HG02885 (cell line): ENCODE results near the gene KIZ.

Experiments used
- ATAC-seq: cut with Tn5 transposase; IDR thresholded peaks from one replicate; pipeline ENCODE4 v1.9.1; 2021; ENCODE audit warnings: mild to moderate bottlenecking; ENCODE audit not compliant: unreplicated experiment, poor library complexity

KIZ gene

GRCh38 chr20:21219686-21220085, 93.8 kb downstream of the KIZ start:
- no peak for ATAC-seq

GRCh38 chr20:21224217-21224616, 98.3 kb downstream of the KIZ start:
- ATAC-seq, result no peak

- ATAC-seq, result no peak
These were observed 99.5 kb downstream of the KIZ start for GRCh38 chr20:21225215-21225947.

GRCh38 chr20:21228511-21228910, 102.6 kb downstream of the KIZ start:
- peak; percentile 97 for ATAC-seq

- ATAC-seq, result no peak
These were observed 103.3 kb downstream of the KIZ start for GRCh38 chr20:21229163-21229562.

GRCh38 chr20:21230220-21230619, 104.3 kb downstream of the KIZ start:
- no peak for ATAC-seq

GRCh38 chr20:21230686-21231085, 104.8 kb downstream of the KIZ start:
- ATAC-seq, result no peak

- ATAC-seq, result no peak
These were observed 106.8 kb downstream of the KIZ start for GRCh38 chr20:21232546-21233280.

GRCh38 chr20:21234324-21234723, 108.4 kb downstream of the KIZ start:
- ATAC-seq, result no peak

- no peak for ATAC-seq
These were observed 109.1 kb downstream of the KIZ start for GRCh38 chr20:21234806-21235483.

GRCh38 chr20:21235484-21236445, 109.9 kb downstream of the KIZ start:
- peak; percentile 64 for ATAC-seq

- ATAC-seq, result no peak
These were observed 112.3 kb downstream of the KIZ start for GRCh38 chr20:21237956-21238799.

GRCh38 chr20:21238818-21239536, 113.1 kb downstream of the KIZ start:
- no peak for ATAC-seq

GRCh38 chr20:21240394-21240793, 114.5 kb downstream of the KIZ start:
- ATAC-seq, result no peak

- ATAC-seq, result no peak
These were observed 115.5 kb downstream of the KIZ start for GRCh38 chr20:21241406-21241805.

GRCh38 chr20:21243811-21244210, 117.9 kb downstream of the KIZ start:
- ATAC-seq, result no peak

- ATAC-seq, result no peak
These were observed 118.9 kb downstream of the KIZ start for GRCh38 chr20:21244808-21245207.

- ATAC-seq, result no peak
These were observed 120.3 kb downstream of the KIZ start for GRCh38 chr20:21246161-21246560.
